NCI-H2196 (cell line): ENCODE measurements around the gene TXNDC15.

ENCODE experiments used
- DNase-seq: peaks from one replicate; lab custom pipeline; 2025; ENCODE audit not compliant: unreplicated experiment; lab: John Stamatoyannopoulos, UW

TXNDC15 gene

DNA sequence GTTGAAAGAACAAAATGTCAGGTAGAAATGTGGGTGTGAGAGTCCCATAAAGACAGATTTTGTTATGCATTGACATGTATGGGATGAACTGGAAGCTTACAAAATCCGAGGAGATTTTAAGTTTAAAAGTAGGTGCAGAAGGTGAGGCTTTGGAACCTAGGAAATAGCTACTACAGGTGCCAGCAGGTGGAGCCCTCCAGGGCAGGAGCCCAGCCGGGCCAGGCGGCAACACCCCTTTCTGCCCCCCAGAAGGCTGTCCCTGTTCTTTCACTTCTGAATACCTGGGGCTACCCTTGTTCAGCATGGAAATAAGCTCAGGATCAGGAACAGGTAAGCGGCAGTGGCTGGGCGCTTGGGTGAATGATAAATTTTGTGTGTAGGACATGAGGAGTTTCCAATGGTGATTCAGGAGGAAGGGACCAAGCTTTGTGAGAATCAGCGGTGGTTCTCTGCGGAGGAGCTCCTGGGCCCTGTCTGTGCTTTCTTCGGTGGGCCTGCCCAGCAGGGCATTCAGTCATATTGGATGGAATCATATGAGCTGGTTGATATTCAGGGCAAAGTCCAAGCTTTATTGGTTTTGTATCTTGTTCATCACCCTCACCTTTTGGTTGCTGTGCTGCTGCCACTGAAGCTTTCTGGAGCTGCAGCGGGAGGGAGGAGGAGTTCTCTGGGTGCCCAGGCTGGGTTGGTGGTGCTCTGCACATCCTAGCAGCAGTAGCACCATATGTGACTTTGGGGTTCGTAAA lies 43.1 kb downstream of the TXNDC15 start:
- peak; percentile 13 for DNase-seq

GRCh38 chr5:134918861-134919260 lies 44.7 kb downstream of the TXNDC15 start:
- DNase-seq = no peak

DNA sequence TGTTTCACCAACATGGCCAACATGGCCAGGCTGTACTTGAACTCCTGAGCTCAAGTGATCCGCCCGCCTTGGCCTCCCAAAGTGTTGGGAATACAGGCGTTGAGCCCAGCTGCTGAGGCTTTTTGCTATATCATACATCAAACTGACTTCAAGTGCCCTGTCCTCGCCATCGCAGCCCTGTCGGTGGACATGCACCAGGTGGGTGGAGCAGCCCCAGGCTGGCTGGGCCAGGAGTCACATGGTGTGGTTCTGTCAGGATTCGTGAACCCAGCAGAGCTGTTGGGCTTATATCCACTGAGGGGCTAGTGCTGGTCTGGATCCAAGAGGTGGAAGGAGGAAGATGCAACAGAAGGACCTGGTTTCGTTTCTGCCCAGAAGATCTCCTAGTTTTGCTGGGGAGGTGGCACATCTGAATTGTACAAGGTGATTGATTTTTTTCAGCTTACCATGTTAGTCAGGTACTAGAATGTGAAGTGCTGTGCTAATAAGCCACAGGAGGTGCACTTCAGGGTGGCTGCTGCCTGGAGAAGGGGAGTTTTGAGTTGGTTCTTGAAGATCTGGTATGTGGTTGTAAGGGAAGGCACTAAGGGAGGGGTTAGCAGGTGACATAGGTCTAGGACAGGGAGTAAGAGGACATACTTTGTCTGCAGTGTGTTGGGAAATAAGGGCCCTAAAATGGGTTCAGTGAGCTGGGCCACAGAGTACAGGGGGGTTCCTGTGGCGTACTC lies 46.8 kb downstream of the TXNDC15 start:
- DNase-seq = no peak

DNA sequence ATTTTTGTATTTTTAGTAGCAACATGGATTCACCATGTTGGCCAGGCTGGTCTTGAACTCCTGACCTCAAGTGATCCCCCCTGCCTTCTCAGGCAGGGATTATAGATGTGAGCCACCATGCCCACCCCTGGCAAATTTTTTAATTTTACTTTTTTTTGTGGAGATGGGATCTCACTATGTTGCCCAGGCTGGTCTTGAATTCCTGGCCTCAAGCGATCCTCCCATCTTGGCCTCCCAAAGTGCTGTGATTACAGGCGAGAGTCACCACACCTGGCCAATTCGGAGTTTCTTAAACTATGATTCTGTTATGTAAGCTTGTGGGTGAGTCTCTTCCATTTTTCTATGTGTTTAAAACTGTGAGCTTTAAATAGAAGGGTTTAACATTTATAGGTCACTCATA lies 58.3 kb downstream of the TXNDC15 start:
- no peak for DNase-seq

GRCh38 chr5:134934202-134934601 lies 60.0 kb downstream of the TXNDC15 start:
- DNase-seq = no peak

GRCh38 chr5:134935711-134936602 lies 61.8 kb downstream of the TXNDC15 start:
- no peak for DNase-seq

DNA sequence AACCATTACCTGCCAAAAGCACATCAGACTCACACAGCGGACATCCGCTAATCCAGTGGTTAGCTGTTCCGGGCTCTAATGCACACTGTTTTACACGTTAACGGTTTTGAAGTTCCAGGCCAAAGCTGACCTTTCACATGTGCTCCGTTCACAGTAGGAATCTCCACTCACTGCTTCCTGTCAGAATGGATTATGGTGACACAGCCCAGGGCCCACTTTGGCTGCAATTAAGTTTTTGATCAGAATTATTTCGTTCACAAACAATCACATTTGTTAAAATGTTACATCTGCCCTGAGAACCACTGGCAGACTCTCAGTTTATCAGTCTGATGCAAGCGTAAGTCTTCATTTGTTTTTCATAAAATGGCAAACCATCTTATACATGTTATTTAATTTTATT lies 63.4 kb downstream of the TXNDC15 start:
- no peak for DNase-seq

DNA sequence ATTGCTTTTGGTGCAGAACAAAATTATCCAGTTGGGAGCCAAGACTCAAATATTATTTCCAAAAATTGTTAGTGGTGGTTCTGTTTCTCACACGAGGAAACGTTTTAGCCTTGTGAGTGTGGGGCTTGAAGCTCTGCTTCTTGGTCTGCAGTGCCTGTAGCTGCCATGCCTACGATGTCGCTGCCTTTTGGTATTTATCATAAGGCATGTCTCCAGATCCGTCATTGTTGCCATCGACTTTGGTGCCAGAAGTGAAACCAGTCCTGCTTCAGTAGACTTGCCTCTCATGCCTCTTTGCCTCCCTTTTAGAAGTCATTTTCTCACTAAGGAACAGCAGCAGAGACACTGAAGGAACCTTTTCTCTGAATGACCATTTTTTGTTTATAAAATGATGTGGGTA lies 63.9 kb downstream of the TXNDC15 start:
- no peak for DNase-seq

GRCh38 chr5:134939500-134939899 lies 65.3 kb downstream of the TXNDC15 start:
- DNase-seq = no peak

GRCh38 chr5:134943547-134943946 lies 69.4 kb downstream of the TXNDC15 start:
- no peak for DNase-seq

DNA sequence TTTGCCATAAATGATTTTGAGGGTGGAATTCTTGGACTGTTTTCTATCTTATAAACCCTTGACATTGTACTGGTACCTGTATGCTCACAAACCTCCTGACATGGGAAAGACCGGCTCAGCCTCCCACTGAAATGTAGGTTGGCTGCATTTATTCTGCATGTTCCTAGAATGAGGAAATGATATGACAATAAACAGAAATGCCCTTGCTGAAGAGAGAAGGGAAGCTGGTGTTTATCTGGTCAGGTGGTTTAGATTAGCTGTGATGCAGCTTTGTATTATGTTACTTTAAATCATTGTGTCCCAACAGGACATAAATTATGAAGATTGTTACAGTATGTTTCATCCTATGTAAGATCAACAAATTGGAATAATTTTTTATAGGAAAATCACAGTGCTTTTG lies 70.5 kb downstream of the TXNDC15 start:
- DNase-seq = no peak

GRCh38 chr5:134945041-134945440 lies 70.9 kb downstream of the TXNDC15 start:
- DNase-seq = no peak

GRCh38 chr5:134948911-134949310 lies 74.7 kb downstream of the TXNDC15 start:
- DNase-seq = no peak

DNA sequence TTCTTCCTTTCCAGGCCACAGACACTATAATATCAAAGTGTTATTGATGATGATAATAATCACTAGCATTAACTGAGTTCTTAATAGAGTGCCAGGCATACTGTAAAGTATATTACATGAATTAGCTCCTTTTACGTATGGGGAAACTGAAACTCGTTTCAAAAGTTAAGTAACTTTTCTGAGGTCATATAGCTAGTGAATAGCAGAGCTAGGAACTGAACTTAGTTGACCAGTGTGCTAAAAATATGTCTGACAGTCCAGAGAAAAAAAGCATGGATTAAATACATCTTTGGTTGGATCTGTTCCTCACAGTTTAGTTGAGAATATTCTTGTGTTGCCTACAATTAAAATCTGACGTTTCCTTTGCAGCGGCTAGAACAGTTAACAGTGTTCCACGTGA lies 75.1 kb downstream of the TXNDC15 start:
- no peak for DNase-seq
